Measurements from ENCODE around the gene SCGN. TPM values are rescaled to one million over a fixed set of nuclear protein-coding genes. Genes with fewer than 3 reads are reported as not detected.

Gene SCGN
- total and polyA plus RNA-seq, 2 of the 4 experiments (the other 2 are of a cell fraction) = not detected

DNA sequence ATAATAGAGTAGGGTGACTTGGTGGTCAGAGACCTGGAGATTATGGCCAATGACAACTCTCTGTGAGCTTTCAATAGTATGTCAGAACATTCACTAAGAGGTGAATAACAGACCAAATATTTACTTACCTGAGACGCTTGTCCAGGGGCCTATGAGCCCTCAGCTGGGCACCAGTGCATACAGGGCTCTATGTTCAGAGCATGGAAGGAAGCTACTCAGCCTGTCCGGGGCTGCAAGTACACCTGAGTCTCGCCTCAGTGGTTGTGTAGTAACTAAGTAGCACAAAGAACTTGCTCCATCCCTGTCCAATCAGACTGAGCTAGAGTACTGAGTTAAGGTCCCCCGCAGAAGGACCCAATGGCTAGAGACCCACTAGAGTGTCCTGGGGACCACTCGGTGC, 11.6 kb upstream of the SCGN start:
- ATAC-seq (ENCODE audit: low read depth) (no peak), DNase-seq (no peak)
- Histone ChIP-seq H3K18ac (ENCODE audit: low read depth, low read length) (no peak overlapping the region), H3K9ac (ENCODE audit: low read depth, low read length) (no peak overlapping the region), H4K91ac (ENCODE audit: insufficient read depth, low read depth, low read length) (no peak overlapping the region), H3K56ac (ENCODE audit: extremely low read depth, insufficient read depth, low read length) (no peak overlapping the region), H2AK5ac (ENCODE audit: low read depth, low read length) (no peak overlapping the region), H3K9me3 (ENCODE audit: control insufficient read depth, insufficient read depth, low read length) (no peaks in the 10 kb centered on the region), H3K27ac (ENCODE audit: insufficient read depth, low read length) (no peak overlapping the region), H3K4me1 (ENCODE audit: control insufficient read depth, insufficient read depth, low read length) (no peaks in the 10 kb centered on the region), H3K23ac (ENCODE audit: low read depth, low read length) (no peak overlapping the region), H2AFZ (replicated peaks; ENCODE audit: low read length, poor library complexity) (no peak overlapping the region), H2BK5ac (ENCODE audit: low read depth, low read length, poor library complexity, severe bottlenecking) (no peak overlapping the region), H4K8ac (ENCODE audit: low read depth in 2 of 2, low read length in 2 of 2) (no peak overlapping the region), H3K79me1 (ENCODE audit: low read depth in 1 of 2, low read length in 2 of 2) (no peaks in the 10 kb centered on the region), H3K9me1 (ENCODE audit: insufficient read depth, low read length) (no peaks in the 10 kb centered on the region), H3K4me3 (ENCODE audit: insufficient read depth, low read depth, low read length) (no peak overlapping the region), H2BK15ac (ENCODE audit: low read depth, low read length) (no peak overlapping the region), H2BK120ac (ENCODE audit: low read depth, low read length) (no peak overlapping the region), H2AK9ac (replicated peaks; ENCODE audit: low read depth, low read length, poor library complexity) (no peak overlapping the region), H4K20me1 (ENCODE audit: insufficient read depth, low read length) (no peaks in the 10 kb centered on the region), H3K4me2 (ENCODE audit: low read depth, low read length) (no peak overlapping the region), H2BK20ac (ENCODE audit: low read depth, low read length) (no peak overlapping the region), H3K27me3 (ENCODE audit: control insufficient read depth, insufficient read depth, low read length) (no peaks in the 10 kb centered on the region; the same call in 1 of the 2 replicates), H3K4ac (ENCODE audit: low read depth, low read length) (no peak overlapping the region), H4K5ac (ENCODE audit: low read depth, low read length) (no peak overlapping the region), H3K36me3 (ENCODE audit: control insufficient read depth, insufficient read depth, low read length) (no peaks in the 10 kb centered on the region), H3K14ac (replicated peaks; ENCODE audit: low read depth, low read length) (no peak overlapping the region)
- intact Hi-C loops (cut with micrococcal nuclease) = no loop called here
- POLR2A ChIA-PET (ENCODE audit: unreplicated experiment) = no interaction called here
- WGBS, 2 experiments (ENCODE audit: extremely low coverage in 2 of 2, insufficient read length in 1 of 2) = no CpG with 5 or more reads among the region's 5 CpGs
- CTCF ChIA-PET = no interaction called here
- TF ChIP-seq, protein P1, sequence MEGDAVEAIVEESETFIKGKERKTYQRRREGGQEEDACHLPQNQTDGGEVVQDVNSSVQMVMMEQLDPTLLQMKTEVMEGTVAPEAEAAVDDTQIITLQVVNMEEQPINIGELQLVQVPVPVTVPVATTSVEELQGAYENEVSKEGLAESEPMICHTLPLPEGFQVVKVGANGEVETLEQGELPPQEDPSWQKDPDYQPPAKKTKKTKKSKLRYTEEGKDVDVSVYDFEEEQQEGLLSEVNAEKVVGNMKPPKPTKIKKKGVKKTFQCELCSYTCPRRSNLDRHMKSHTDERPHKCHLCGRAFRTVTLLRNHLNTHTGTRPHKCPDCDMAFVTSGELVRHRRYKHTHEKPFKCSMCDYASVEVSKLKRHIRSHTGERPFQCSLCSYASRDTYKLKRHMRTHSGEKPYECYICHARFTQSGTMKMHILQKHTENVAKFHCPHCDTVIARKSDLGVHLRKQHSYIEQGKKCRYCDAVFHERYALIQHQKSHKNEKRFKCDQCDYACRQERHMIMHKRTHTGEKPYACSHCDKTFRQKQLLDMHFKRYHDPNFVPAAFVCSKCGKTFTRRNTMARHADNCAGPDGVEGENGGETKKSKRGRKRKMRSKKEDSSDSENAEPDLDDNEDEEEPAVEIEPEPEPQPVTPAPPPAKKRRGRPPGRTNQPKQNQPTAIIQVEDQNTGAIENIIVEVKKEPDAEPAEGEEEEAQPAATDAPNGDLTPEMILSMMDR (conservative IDR thresholded peaks at IDR 0.05; ENCODE audit: low read depth, low read length) = no peak
- TF ChIP-seq, protein P2, sequence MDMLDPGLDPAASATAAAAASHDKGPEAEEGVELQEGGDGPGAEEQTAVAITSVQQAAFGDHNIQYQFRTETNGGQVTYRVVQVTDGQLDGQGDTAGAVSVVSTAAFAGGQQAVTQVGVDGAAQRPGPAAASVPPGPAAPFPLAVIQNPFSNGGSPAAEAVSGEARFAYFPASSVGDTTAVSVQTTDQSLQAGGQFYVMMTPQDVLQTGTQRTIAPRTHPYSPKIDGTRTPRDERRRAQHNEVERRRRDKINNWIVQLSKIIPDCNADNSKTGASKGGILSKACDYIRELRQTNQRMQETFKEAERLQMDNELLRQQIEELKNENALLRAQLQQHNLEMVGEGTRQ (IDR thresholded peaks at IDR 0.05; ENCODE audit: low read depth, low read length) = no peak
- TF ChIP-seq FOS (IDR thresholded peaks at IDR 0.05; ENCODE audit: low read depth, low read length) = no peak
- TF ChIP-seq RAD21 (IDR thresholded peaks at IDR 0.05; ENCODE audit: low read length) = no peak
- no peak for TF ChIP-seq BHLHE40 (IDR thresholded peaks at IDR 0.05; ENCODE audit: low read depth, low read length)
- TF ChIP-seq, protein P3, sequence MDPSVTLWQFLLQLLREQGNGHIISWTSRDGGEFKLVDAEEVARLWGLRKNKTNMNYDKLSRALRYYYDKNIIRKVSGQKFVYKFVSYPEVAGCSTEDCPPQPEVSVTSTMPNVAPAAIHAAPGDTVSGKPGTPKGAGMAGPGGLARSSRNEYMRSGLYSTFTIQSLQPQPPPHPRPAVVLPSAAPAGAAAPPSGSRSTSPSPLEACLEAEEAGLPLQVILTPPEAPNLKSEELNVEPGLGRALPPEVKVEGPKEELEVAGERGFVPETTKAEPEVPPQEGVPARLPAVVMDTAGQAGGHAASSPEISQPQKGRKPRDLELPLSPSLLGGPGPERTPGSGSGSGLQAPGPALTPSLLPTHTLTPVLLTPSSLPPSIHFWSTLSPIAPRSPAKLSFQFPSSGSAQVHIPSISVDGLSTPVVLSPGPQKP (IDR thresholded peaks at IDR 0.05; ENCODE audit: borderline replicate concordance, low read depth, low read length) = no peak
- no peak for TF ChIP-seq CEBPB (IDR thresholded peaks at IDR 0.05; ENCODE audit: low read depth, low read length)
- TF ChIP-seq RCOR1 (IDR thresholded peaks at IDR 0.05; ENCODE audit: insufficient replicate concordance, low read length) = no peak
- dilution Hi-C loops (cut with HindIII; ENCODE audit: low sequenced_read_pairs, unreplicated experiment) = no loop called here
- no TSS peak for BruUV-seq (replicated peaks)
- in situ Hi-C loops (cut with MboI; ENCODE audit: low sequenced_read_pairs) = no loop called here
